GM12801 (cell line): Measurements from ENCODE around the gene GNA12.

Source experiments
- CTCF ChIP-seq: IDR thresholded peaks from one replicate; pipeline ENCODE4 v1.5.1; 2011; ENCODE audit warnings: control low read depth; ENCODE audit not compliant: insufficient read length; ENCODE audit errors: extremely low read depth

GNA12 gene

DNA sequence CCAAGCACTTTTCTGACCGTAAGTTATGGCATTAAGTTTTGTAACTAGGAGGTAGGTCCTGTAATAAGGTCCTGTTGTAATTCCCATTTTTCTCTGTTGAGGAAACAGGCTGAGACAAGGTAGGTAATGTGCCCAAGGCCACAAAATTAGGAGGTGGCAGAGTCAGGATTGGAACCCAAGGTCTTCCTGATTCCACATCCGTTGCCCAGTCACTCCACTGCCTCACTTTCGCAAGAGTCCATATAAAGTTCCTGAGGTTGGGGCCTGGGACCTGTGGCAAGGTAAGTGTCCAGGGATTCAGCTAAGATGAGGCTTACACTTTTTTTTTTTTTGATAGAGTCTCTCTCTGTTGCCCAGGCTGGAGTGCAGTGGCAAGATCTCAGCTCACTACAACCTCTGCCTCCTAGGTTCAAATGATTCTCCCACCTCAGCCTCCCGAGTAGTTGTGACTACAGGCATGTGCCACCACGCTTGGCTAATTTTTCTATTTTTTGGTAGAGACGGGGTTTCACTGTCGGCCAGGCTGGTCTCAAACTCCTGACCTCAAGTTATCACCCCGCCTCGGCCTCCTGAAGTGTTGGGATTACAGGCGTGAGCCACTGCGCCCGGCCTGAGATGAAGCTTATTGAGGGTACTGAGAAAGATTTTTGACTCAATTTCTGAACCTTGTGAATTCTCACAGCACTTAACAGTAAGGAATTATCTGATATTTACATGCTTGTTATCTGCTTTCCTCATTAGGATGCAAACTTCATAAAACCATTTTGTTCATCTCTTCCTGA, 20.3 kb upstream of the GNA12 start:
- no peak for TF ChIP-seq CTCF

GRCh38 chr7:2863461-2864066, 19.5 kb upstream of the GNA12 start:
- TF ChIP-seq CTCF: no peak

DNA sequence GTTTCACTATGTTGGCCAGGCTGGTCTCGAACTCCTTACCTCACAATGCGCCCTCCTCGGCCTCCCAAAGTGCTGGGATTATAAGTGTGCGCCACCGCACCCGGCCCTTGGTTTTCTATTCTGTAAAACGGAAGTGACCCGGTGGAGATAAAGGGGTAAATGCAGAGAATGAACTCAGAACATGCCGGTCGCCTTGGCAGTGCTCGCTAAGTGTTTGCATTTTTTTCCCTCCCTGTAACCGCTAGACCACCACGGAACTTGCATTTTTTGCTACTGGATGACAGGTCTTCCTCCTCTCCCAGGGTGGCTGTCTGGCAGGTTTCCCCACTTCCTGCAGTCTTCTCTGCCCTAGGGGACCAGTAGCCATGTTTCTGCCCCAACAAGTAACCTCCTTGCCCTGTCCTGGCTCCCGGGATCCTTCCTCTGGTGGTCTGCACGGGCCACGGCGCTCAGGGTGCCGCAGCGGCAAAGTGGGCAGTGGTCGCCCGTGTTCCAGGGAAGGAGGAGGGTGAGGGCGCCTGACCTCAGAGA, 18.8 kb upstream of the GNA12 start:
- no peak for TF ChIP-seq CTCF

DNA sequence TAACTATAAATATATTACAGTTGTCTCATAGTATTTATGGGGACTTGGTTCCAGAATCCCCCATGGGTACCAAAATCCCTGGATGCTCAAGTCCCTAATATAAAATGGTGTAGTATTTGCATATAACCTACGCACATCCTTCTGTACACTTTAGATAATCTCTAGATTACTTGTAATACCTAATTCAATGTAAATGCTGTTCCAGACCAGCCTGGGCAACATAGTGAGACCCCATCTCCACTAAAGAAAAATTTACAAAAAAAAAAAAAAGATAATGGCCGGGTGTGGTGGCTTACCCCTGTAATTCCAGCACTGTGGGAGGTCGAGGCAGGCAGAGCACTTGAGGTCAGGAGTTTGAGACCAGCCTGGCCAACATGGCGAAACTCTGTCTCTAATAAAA, 17.4 kb upstream of the GNA12 start:
- no peak for TF ChIP-seq CTCF

DNA sequence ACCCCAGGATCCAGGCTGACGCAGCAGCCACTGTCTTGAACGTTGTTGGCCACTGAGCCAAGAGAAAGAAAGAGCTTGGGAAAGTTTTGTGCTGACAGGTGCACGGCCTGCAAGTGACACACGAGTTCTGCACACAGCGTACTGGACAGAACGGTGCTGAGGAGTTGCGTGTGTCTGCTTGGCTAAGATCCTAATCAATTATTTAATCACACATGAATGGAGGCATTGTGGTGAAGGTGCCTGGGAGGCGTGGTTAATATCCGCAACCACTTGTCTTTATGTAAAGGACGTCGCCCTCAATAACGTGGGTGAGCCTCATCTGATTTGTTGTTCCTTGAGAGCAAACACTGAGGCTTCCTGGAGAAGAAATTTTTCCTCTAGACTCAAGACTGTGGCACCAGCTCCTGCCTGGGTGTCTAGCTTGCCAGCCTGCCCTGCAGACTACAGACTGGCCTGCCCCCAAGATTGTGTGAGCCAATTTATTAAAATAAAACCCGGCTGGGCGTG, 16.6 kb upstream of the GNA12 start:
- no peak for TF ChIP-seq CTCF

DNA sequence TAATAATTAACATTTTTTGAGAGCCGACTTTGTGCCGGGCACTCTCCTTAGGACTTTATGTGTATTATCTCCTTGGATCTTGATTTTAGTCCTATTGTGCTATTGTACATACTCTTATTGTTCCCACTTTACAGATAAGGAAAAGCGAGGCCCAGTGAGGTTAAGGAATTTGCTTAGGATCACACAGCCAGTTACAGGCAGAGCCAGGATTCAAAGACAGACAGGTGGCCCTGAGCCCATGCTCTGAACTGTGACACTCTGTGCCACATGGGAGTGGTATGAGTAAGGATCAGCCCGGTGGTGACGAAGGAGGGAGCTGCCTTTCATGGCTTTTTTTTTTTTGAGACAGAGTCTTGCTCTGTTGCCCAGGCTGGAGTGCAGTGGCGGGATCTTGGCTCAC, 15.8 kb upstream of the GNA12 start:
- TF ChIP-seq CTCF: no peak

DNA sequence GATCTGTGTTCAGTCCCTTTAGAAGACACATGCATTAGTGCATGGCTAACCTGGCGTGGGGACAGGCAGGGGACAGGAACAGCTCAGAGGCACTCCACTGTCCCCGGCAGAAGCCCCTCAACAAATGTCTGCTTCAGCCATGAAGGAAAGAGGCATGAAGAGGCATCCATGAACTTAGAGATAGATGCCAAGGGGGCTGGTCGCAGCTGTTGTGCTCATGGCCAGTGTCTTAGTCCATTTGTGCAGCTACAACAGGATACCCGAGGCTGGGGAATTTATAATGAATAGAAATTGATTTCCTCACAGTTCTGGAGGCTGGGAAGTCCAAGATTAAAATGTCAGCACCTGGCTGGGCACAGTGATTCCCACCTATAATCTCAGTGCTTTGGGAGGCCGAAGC, 14.5 kb upstream of the GNA12 start:
- TF ChIP-seq CTCF: no peak
